Testis (tissue), 2 donors: ENCODE results near the gene SH3BP4.

Experiments used
- POLR2A ChIP-seq: fragments of 450-650 bp; IDR thresholded peaks from one replicate; pipeline ENCODE4 v1.6.1; 2017; ENCODE audit warnings: antibody characterized with exemption, mild to moderate bottlenecking, moderate library complexity
- TF ChIP-seq, protein P1 (sequence below), 3 experiments: fragments of 450-650 bp in 2 of 3; fragments of 200-600 bp in 1 of 3; sonication (generic) in 1 of 3; IDR thresholded peaks; one replicate each; pipeline ENCODE4 v1.5.1; 2016 to 2019; ENCODE audit warnings: antibody characterized with exemption in 3 of 3, mild to moderate bottlenecking in 2 of 3, moderate library complexity in 1 of 3

- TF ChIP-seq, protein P1, sequence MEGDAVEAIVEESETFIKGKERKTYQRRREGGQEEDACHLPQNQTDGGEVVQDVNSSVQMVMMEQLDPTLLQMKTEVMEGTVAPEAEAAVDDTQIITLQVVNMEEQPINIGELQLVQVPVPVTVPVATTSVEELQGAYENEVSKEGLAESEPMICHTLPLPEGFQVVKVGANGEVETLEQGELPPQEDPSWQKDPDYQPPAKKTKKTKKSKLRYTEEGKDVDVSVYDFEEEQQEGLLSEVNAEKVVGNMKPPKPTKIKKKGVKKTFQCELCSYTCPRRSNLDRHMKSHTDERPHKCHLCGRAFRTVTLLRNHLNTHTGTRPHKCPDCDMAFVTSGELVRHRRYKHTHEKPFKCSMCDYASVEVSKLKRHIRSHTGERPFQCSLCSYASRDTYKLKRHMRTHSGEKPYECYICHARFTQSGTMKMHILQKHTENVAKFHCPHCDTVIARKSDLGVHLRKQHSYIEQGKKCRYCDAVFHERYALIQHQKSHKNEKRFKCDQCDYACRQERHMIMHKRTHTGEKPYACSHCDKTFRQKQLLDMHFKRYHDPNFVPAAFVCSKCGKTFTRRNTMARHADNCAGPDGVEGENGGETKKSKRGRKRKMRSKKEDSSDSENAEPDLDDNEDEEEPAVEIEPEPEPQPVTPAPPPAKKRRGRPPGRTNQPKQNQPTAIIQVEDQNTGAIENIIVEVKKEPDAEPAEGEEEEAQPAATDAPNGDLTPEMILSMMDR (IDR thresholded peaks at IDR 0.05), result no peak
- no peak for TF ChIP-seq POLR2A
Observed at GRCh38 chr2:235024931-235025773, 73.3 kb downstream of the SH3BP4 start.
